Measurements from ENCODE around the gene PTTG1IP2.

GRCh38 chr7:90433221-90433620 is 36.2 kb upstream of the PTTG1IP2 start:
- TF ChIP-seq CTCF (IDR thresholded peaks at IDR 0.05; ENCODE audit: low read depth, low read length) (no peak), EZH2phosphoT487 (IDR thresholded peaks at IDR 0.05; ENCODE audit: low read depth) (no peak)
